Measurements from ENCODE around the gene SLC35F2.
"Not testable (repeated sequence)": the region's sequence is repeated elsewhere in the genome, so short reads cannot be mapped to it uniquely, and the experiment has no call there.

The SLC35F2 gene

GRCh38 chr11:107864591-107864990 lies 6.0 kb upstream of the SLC35F2 start:
- Mint-ChIP-seq H3K27me3 (ENCODE audit: low read depth) (peaks cover 19% of the 10 kb centered on the region), H3K36me3 (ENCODE audit: low read depth) (no peaks in the 10 kb centered on the region), H3K4me3 (no peak overlapping the region), H3K9me3 (no peaks in the 10 kb centered on the region), H3K4me1 (peaks cover 2% of the 10 kb centered on the region), H3K27ac (no peak overlapping the region)
- TF ChIP-seq CTCF (IDR thresholded peaks at IDR 0.05; ENCODE audit: unreplicated experiment in 3 of 3), result no peak

- Mint-ChIP-seq H3K27me3 (ENCODE audit: low read depth) (peaks cover 58% of the 10 kb centered on the region), H3K36me3 (ENCODE audit: low read depth) (no peaks in the 10 kb centered on the region), H3K4me1 (peaks cover 16% of the 10 kb centered on the region), H3K9me3 (no peaks in the 10 kb centered on the region), H3K27ac (no peak overlapping the region), H3K4me3 (peak overlapping the region; percentile 58 to 95 (median 69))
- no peak for TF ChIP-seq CTCF (IDR thresholded peaks at IDR 0.05; ENCODE audit: unreplicated experiment in 3 of 3)
Observed at GRCh38 chr11:107860688-107861087, 2.1 kb upstream of the SLC35F2 start.

- not testable (repeated sequence) for H3K9me3 Mint-ChIP-seq; H3K36me3 Mint-ChIP-seq (ENCODE audit: low read depth); H3K27ac Mint-ChIP-seq
- peaks cover 16% of the 10 kb centered on the region for H3K4me1 Mint-ChIP-seq
- peak overlapping the region in 2 of 3 experiments; percentile 10 to 95 for H3K4me3 Mint-ChIP-seq
- peaks cover 61% of the 10 kb centered on the region for H3K27me3 Mint-ChIP-seq (ENCODE audit: low read depth)
Observed at GRCh38 chr11:107860240-107860620, 1.6 kb upstream of the SLC35F2 start.

GRCh38 chr11:107859459-107860239 lies 1.1 kb upstream of the SLC35F2 start:
- H3K27me3 Mint-ChIP-seq (ENCODE audit: low read depth), result peaks cover 61% of the 10 kb centered on the region
- peak overlapping the region; percentile 87 to 95 (median 93) for H3K4me3 Mint-ChIP-seq
- no peaks in the 10 kb centered on the region for H3K36me3 Mint-ChIP-seq (ENCODE audit: low read depth)
- H3K27ac Mint-ChIP-seq, result peak overlapping the region; percentile 9 to 93 (median 69)
- H3K9me3 Mint-ChIP-seq, result no peaks in the 10 kb centered on the region
- no peak for TF ChIP-seq CTCF (IDR thresholded peaks at IDR 0.05; ENCODE audit: unreplicated experiment in 3 of 3)
- peaks cover 16% of the 10 kb centered on the region for H3K4me1 Mint-ChIP-seq

GRCh38 chr11:107857550-107858216 lies 904 bp downstream of the SLC35F2 start:
- H3K4me3 Mint-ChIP-seq, result peak overlapping the region; percentile 87 to 95 (median 93)
- peaks cover 16% of the 10 kb centered on the region for H3K4me1 Mint-ChIP-seq
- peaks cover 61% of the 10 kb centered on the region for H3K27me3 Mint-ChIP-seq (ENCODE audit: low read depth)
- no peak for TF ChIP-seq CTCF (IDR thresholded peaks at IDR 0.05; ENCODE audit: unreplicated experiment in 3 of 3)
- H3K27ac Mint-ChIP-seq, result peak overlapping the region; percentile 38 to 78 (median 53)
- H3K36me3 Mint-ChIP-seq (ENCODE audit: low read depth), result no peaks in the 10 kb centered on the region
- no peaks in the 10 kb centered on the region for H3K9me3 Mint-ChIP-seq

- Mint-ChIP-seq H3K4me1 (peaks cover 16% of the 10 kb centered on the region), H3K27me3 (ENCODE audit: low read depth) (peaks cover 56% of the 10 kb centered on the region), H3K27ac (no peak overlapping the region), H3K9me3 (no peaks in the 10 kb centered on the region), H3K36me3 (ENCODE audit: low read depth) (no peaks in the 10 kb centered on the region), H3K4me3 (peak overlapping the region; percentile 36 to 57 (median 48))
- no peak for TF ChIP-seq CTCF (IDR thresholded peaks at IDR 0.05; ENCODE audit: unreplicated experiment in 3 of 3)
Observed at GRCh38 chr11:107856981-107857517, 1.5 kb downstream of the SLC35F2 start.
